ENCODE results near the gene PLXNB1.
"Not testable (repeated sequence)": the region's sequence is repeated elsewhere in the genome, so short reads cannot be mapped to it uniquely, and the experiment has no call there.

The PLXNB1 gene

DNA sequence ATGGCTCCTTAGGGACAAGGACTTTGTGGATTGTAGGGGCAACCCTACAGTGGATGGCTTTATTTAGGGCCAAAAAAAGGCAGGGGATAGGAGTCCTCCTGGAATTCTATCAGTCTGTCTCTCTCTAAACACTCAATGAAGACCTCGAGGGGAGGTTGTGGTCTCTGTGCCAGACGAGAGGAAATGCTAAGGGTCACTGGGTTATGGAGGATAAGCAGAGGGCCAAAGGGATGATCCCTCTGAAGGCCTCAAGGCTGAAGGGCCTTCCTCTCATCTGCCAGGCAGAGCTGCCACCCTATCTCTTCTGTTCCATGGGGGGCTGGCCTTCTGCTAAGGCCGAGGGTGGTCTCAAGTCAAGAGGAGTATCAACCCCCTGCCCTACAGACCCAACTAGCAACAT lies 27.0 kb downstream of the PLXNB1 start:
- no peaks in the 10 kb centered on the region for H3F3A ChIP-seq (ENCODE audit: insufficient read depth, low read length)
- H3K27me3 ChIP-seq (ENCODE audit: insufficient read depth, low read length): 0 out of 2 replicates have a peak, but pooled peaks cover 8% of the 10 kb centered on the region
- H3K9me2 ChIP-seq (ENCODE audit: low read depth, low read length): no peaks in the 10 kb centered on the region
- H2AFZ ChIP-seq (ENCODE audit: low read length): no peak overlapping the region
- no peak overlapping the region for H3K4me2 ChIP-seq (ENCODE audit: low read length)
- H3K27ac ChIP-seq (ENCODE audit: low read depth, low read length, poor library complexity, severe bottlenecking): no peak overlapping the region
- H3K79me2 ChIP-seq (ENCODE audit: insufficient read depth, low read length): no peaks in the 10 kb centered on the region
- H3K4me1 ChIP-seq (ENCODE audit: insufficient read depth, low read length, severe bottlenecking): no peaks in the 10 kb centered on the region
- no peaks in the 10 kb centered on the region for H3K9me3 ChIP-seq (ENCODE audit: low read length)
- no peak overlapping the region for H3K9ac ChIP-seq (ENCODE audit: low read length)
- H3K36me3 ChIP-seq (ENCODE audit: insufficient read depth, low read length): no peaks in the 10 kb centered on the region
- no peak overlapping the region for H3K4me3 ChIP-seq (ENCODE audit: low read depth, low read length, poor library complexity, severe bottlenecking)
- H4K20me1 ChIP-seq (ENCODE audit: insufficient read depth, low read length): no peaks in the 10 kb centered on the region
- TF ChIP-seq, protein P1, sequence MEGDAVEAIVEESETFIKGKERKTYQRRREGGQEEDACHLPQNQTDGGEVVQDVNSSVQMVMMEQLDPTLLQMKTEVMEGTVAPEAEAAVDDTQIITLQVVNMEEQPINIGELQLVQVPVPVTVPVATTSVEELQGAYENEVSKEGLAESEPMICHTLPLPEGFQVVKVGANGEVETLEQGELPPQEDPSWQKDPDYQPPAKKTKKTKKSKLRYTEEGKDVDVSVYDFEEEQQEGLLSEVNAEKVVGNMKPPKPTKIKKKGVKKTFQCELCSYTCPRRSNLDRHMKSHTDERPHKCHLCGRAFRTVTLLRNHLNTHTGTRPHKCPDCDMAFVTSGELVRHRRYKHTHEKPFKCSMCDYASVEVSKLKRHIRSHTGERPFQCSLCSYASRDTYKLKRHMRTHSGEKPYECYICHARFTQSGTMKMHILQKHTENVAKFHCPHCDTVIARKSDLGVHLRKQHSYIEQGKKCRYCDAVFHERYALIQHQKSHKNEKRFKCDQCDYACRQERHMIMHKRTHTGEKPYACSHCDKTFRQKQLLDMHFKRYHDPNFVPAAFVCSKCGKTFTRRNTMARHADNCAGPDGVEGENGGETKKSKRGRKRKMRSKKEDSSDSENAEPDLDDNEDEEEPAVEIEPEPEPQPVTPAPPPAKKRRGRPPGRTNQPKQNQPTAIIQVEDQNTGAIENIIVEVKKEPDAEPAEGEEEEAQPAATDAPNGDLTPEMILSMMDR (IDR thresholded peaks at IDR 0.05; ENCODE audit: low read length): no peak
- no peak for TF ChIP-seq EZH2 (IDR thresholded peaks at IDR 0.05; ENCODE audit: borderline replicate concordance, low read length)

DNA sequence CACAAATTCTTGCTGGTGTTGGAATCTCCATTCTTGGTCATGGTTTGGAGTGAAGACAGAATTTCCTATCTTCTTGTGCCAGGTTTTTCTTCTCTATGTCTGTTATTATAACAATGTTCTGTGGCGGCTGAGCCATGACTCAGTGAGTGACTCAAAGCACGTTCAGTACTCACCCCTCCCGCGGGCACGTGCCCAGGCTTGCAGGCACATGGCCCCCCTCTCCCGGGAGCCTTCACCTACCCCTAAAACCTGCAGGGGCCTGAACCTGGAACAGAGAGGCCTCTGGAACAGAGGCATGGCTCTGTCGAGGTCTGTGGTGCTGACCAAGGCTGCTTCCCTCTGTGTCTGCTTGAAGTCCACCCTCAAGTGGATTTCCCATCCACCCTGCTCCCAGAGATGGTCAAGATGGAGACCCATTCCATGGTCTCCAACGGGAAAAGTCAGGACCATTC lies 27.6 kb downstream of the PLXNB1 start:
- Histone ChIP-seq H3K27me3 (ENCODE audit: insufficient read depth, low read length) (0 out of 2 replicates have a peak, but pooled peaks cover 8% of the 10 kb centered on the region), H3K4me1 (ENCODE audit: insufficient read depth, low read length, severe bottlenecking) (no peaks in the 10 kb centered on the region), H3K79me2 (ENCODE audit: insufficient read depth, low read length) (no peaks in the 10 kb centered on the region), H3K4me3 (ENCODE audit: low read depth, low read length, poor library complexity, severe bottlenecking) (no peak overlapping the region), H4K20me1 (ENCODE audit: insufficient read depth, low read length) (no peaks in the 10 kb centered on the region), H3K9ac (ENCODE audit: low read length) (no peak overlapping the region), H3K9me3 (ENCODE audit: low read length) (no peaks in the 10 kb centered on the region), H3F3A (ENCODE audit: insufficient read depth, low read length) (no peaks in the 10 kb centered on the region), H3K9me2 (ENCODE audit: low read depth, low read length) (no peaks in the 10 kb centered on the region), H3K4me2 (ENCODE audit: low read length) (no peak overlapping the region), H3K36me3 (ENCODE audit: insufficient read depth, low read length) (no peaks in the 10 kb centered on the region), H3K27ac (ENCODE audit: low read depth, low read length, poor library complexity, severe bottlenecking) (no peak overlapping the region), H2AFZ (ENCODE audit: low read length) (no peak overlapping the region)
- TF ChIP-seq, protein P1 (IDR thresholded peaks at IDR 0.05; ENCODE audit: low read length): no peak
- TF ChIP-seq EZH2 (IDR thresholded peaks at IDR 0.05; ENCODE audit: borderline replicate concordance, low read length): no peak

DNA sequence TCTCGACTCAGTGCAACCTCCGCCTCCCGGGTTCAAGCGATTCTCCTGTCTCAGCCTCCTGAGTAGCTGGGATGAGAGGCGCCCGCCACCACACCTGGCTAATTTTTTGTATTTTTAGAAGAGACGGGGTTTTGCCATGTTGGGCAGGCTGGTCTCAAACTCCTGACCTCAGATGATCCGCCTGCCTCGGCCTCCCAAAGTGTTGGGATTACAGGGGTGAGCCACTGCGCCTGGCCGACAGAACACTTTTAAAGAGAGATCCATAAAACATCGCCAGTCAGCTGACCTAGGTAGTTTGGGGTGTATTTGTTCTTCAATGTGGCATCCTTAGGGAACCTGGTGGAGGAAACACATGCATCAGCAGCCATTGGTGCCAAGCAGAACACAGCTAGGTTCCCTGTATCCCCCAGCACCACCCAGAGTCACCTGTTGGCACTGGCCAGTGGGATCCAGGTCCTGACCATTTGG lies 28.4 kb downstream of the PLXNB1 start:
- not testable (repeated sequence) for H3K9ac ChIP-seq (ENCODE audit: low read length); H3K4me1 ChIP-seq (ENCODE audit: insufficient read depth, low read length, severe bottlenecking); H3K9me3 ChIP-seq (ENCODE audit: low read length); H3K9me2 ChIP-seq (ENCODE audit: low read depth, low read length); H3K36me3 ChIP-seq (ENCODE audit: insufficient read depth, low read length); H4K20me1 ChIP-seq (ENCODE audit: insufficient read depth, low read length); H3K4me3 ChIP-seq (ENCODE audit: low read depth, low read length, poor library complexity, severe bottlenecking); H3K4me2 ChIP-seq (ENCODE audit: low read length); H3K27me3 ChIP-seq (ENCODE audit: insufficient read depth, low read length); H2AFZ ChIP-seq (ENCODE audit: low read length); H3K79me2 ChIP-seq (ENCODE audit: insufficient read depth, low read length); H3F3A ChIP-seq (ENCODE audit: insufficient read depth, low read length); H3K27ac ChIP-seq (ENCODE audit: low read depth, low read length, poor library complexity, severe bottlenecking)

DNA sequence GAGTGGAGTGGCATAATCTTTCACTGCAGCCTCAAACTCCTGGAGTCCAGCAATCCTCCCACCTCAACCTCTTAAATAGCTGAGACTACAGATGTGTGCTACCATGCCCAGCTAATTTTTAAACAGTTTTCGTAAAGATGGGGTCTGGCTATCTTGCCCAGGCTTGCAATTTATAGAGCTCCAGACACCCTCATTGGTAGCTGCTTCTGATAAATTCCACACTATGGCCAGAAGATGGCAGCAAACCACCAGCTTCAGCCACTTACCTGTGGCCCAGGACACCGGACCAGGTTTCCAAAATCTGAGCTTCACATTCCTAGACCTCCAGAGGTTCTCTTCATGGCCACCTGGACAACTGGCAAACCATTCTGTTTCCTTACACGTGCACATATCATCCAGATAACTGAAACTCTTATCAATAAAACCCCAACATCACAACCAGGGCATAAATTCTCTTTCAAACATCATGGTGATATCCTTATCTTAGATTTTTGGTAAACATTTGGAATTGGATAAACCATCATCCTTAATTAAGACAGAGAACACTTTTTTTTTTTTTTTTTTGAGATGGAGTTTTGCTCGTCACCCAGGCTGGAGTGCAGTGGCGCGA lies 29.0 kb downstream of the PLXNB1 start:
- no peaks in the 10 kb centered on the region for H3K9me2 ChIP-seq (ENCODE audit: low read depth, low read length)
- H3K4me3 ChIP-seq (ENCODE audit: low read depth, low read length, poor library complexity, severe bottlenecking): no peak overlapping the region
- no peaks in the 10 kb centered on the region for H3K9me3 ChIP-seq (ENCODE audit: low read length)
- H3K27ac ChIP-seq (ENCODE audit: low read depth, low read length, poor library complexity, severe bottlenecking): no peak overlapping the region
- no peak overlapping the region for H3K9ac ChIP-seq (ENCODE audit: low read length)
- H3K4me2 ChIP-seq (ENCODE audit: low read length): no peak overlapping the region
- no peaks in the 10 kb centered on the region for H3F3A ChIP-seq (ENCODE audit: insufficient read depth, low read length)
- H3K79me2 ChIP-seq (ENCODE audit: insufficient read depth, low read length): no peaks in the 10 kb centered on the region
- 0 out of 2 replicates have a peak, but pooled peaks cover 8% of the 10 kb centered on the region for H3K27me3 ChIP-seq (ENCODE audit: insufficient read depth, low read length)
- no peaks in the 10 kb centered on the region for H3K36me3 ChIP-seq (ENCODE audit: insufficient read depth, low read length)
- TF ChIP-seq, protein P1 (IDR thresholded peaks at IDR 0.05; ENCODE audit: low read length): peak; percentile 87
- no peak for TF ChIP-seq EZH2 (IDR thresholded peaks at IDR 0.05; ENCODE audit: borderline replicate concordance, low read length)
- no peaks in the 10 kb centered on the region for H3K4me1 ChIP-seq (ENCODE audit: insufficient read depth, low read length, severe bottlenecking)
- no peaks in the 10 kb centered on the region for H4K20me1 ChIP-seq (ENCODE audit: insufficient read depth, low read length)
- H2AFZ ChIP-seq (ENCODE audit: low read length): no peak overlapping the region
